BLaER1 (cell line): ENCODE data around the gene IFI44L.

Experiments
- H3K27ac ChIP-seq: shearing (Covaris generic); formaldehyde crosslinking; 2 replicates; pipeline ENCODE4 v1.8.1; 2022
- H3K27me3 ChIP-seq: shearing (Covaris generic); formaldehyde crosslinking; 2 replicates; pipeline ENCODE4 v1.8.1; 2022
- H3K36me3 ChIP-seq: shearing (Covaris generic); formaldehyde crosslinking; 2 replicates; pipeline ENCODE4 v1.8.1; 2022
- H3K4me1 ChIP-seq: shearing (Covaris generic); formaldehyde crosslinking; 2 replicates; pipeline ENCODE4 v1.8.1; 2022
- H3K4me2 ChIP-seq: shearing (Covaris generic); formaldehyde crosslinking; 2 replicates; pipeline ENCODE4 v1.8.1; 2022
- H3K4me3 ChIP-seq: shearing (Covaris generic); formaldehyde crosslinking; 2 replicates; pipeline ENCODE4 v1.8.1; 2022
- H3K9ac ChIP-seq: shearing (Covaris generic); formaldehyde crosslinking; 2 replicates; pipeline ENCODE4 v1.8.1; 2022
- H3K9me3 ChIP-seq: shearing (Covaris generic); formaldehyde crosslinking; 2 replicates; pipeline ENCODE4 v1.8.1; 2022
- H4K20me1 ChIP-seq: shearing (Covaris generic); formaldehyde crosslinking; 2 replicates; pipeline ENCODE4 v1.8.1; 2022
- Cebpa-rat ChIP-seq: shearing (Covaris generic); IDR thresholded peaks from 2 replicates; pipeline ENCODE4 v1.8.1; 2022

Gene IFI44L

DNA sequence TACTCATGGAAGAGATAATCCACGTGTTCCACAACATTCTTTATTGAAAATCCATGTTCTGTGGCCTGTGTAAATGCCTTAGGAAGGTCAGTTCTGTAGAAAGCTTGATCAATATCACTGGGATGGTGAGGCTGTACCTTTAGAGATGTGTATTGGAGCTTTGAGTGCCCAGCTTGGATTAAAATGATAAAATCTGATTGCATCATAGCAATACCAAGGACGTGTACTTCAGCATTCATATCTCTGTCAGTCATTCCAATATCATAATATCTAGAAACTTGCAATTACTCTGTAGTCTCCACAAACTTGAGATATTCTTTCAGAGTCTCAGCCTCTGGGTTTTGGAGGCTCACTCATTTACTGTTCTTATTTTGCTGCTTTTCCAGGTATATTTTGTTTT lies 61.0 kb downstream of the IFI44L start:
- TF ChIP-seq Cebpa-rat = no peak
- H3K27ac ChIP-seq = no peak overlapping the region
- no peak overlapping the region for H3K4me3 ChIP-seq
- no peak overlapping the region for H3K4me2 ChIP-seq
- no peak overlapping the region for H3K9ac ChIP-seq
- H3K4me1 ChIP-seq = no peaks in the 10 kb centered on the region
- H4K20me1 ChIP-seq = no peaks in the 10 kb centered on the region
- no peaks in the 10 kb centered on the region for H3K9me3 ChIP-seq
- H3K27me3 ChIP-seq = no peaks in the 10 kb centered on the region
- no peaks in the 10 kb centered on the region for H3K36me3 ChIP-seq

DNA sequence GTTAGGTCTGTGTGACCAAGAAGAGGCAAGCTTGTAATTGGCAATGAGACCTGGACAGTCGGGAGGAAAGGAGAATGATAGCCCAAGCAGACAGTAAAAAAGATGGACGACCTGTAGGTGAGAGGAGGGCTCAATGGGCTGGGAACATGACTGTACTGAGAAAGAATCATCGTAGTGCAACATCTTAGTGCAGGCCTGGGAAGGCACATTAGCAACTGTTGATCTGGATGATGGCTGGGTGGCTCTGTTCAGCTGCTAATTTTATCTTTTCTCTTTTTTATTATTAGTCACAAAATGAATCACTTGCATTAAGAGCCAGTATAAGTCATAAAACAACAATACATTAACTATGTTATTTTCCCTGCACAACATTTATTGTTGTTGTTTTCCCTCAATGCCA lies 62.2 kb downstream of the IFI44L start:
- no peak overlapping the region for H3K9ac ChIP-seq
- H4K20me1 ChIP-seq = no peaks in the 10 kb centered on the region
- no peaks in the 10 kb centered on the region for H3K36me3 ChIP-seq
- H3K4me3 ChIP-seq = no peak overlapping the region
- no peaks in the 10 kb centered on the region for H3K27me3 ChIP-seq
- H3K27ac ChIP-seq = no peak overlapping the region
- H3K4me1 ChIP-seq = no peaks in the 10 kb centered on the region
- no peak overlapping the region for H3K4me2 ChIP-seq
- H3K9me3 ChIP-seq = no peaks in the 10 kb centered on the region
- TF ChIP-seq Cebpa-rat = no peak

DNA sequence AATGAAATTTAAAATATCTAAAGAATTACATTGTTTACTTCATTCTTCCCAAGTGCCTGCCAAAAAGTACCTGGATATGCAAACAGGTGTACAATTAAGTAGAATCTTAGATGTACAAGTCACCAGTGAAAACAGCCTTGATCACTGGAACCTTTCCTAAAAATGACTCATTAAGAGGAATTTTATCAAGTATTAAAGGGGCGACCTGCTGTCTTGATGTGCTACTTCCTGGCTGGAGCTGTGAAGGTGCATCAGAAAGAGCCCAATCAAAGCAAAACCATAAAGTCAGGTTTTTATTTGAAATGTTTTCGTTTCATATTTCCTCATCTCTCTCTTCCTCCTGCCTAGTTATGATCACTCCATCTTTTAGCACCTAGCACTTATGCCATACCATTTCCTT lies 62.8 kb downstream of the IFI44L start:
- Histone ChIP-seq H3K27ac (no peak overlapping the region), H3K4me2 (no peak overlapping the region), H3K9me3 (no peaks in the 10 kb centered on the region), H3K27me3 (no peaks in the 10 kb centered on the region), H3K4me3 (no peak overlapping the region), H4K20me1 (no peaks in the 10 kb centered on the region), H3K9ac (no peak overlapping the region), H3K4me1 (no peaks in the 10 kb centered on the region), H3K36me3 (no peaks in the 10 kb centered on the region)
- no peak for TF ChIP-seq Cebpa-rat

DNA sequence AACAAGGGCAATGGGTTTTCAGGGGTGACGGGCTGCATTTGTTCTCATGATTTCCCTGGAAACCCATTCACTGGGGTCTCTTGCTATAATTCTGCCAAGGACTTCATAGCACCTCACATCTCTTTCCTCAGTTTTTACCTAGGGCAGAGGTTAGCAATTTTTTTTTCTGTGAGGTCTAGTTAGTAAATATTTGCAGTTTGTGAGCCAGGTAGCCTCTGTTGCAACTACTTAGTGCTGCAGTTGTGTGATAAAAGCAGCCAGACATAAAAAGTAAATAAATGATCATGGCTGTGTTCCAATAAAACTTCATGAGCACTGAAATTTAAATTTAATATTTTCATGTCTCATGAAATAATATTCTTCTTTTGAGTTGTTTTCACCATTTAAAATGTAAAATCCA lies 67.1 kb downstream of the IFI44L start:
- Histone ChIP-seq H3K27me3 (no peaks in the 10 kb centered on the region), H3K36me3 (no peaks in the 10 kb centered on the region), H4K20me1 (no peaks in the 10 kb centered on the region), H3K4me1 (no peaks in the 10 kb centered on the region), H3K4me3 (no peak overlapping the region), H3K9ac (no peak overlapping the region), H3K4me2 (no peak overlapping the region), H3K9me3 (no peaks in the 10 kb centered on the region), H3K27ac (no peak overlapping the region)
- no peak for TF ChIP-seq Cebpa-rat

DNA sequence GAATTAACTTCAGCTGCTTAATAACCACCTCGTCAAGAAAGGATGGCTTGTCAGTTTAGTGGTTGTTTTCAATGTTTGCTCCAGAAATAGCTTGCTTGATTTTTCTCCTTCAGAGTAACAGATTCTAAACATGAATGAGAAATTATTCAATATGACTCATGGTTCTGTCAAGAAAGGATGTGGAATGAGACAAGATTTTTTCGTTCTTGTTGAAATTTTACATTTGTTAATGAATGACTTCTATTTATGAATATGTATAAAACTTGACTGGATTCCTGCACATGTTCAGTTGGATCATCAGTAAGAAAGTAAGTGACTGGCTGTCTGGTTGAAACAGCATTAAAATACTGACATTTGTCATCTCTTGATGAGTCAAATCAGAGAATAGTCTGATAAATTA lies 67.7 kb downstream of the IFI44L start:
- TF ChIP-seq Cebpa-rat = no peak
- Histone ChIP-seq H3K4me2 (no peak overlapping the region), H3K4me1 (no peaks in the 10 kb centered on the region), H3K36me3 (no peaks in the 10 kb centered on the region), H3K27ac (no peak overlapping the region), H3K27me3 (no peaks in the 10 kb centered on the region), H4K20me1 (no peaks in the 10 kb centered on the region), H3K9ac (no peak overlapping the region), H3K9me3 (no peaks in the 10 kb centered on the region), H3K4me3 (no peak overlapping the region)

DNA sequence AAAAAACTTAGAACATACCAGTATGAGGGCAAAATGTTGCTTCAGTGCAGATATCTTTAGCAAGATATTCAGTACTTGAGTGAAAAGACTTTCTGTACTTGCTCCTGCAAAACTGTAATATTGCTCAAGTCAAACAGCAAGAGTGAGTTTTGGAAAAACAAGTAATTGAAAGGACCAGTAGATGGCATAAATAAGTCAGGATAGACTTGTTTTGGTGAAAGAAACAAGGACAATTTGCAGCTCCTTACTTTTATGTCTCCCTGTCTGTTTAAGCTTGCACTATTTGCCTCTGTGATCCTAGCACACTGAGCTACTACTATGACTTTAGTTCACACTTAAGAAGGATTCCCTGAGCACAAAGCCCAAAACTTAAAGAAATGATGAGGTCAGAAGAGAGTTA lies 68.4 kb downstream of the IFI44L start:
- Histone ChIP-seq H3K4me2 (no peak overlapping the region), H4K20me1 (no peaks in the 10 kb centered on the region), H3K9ac (no peak overlapping the region), H3K36me3 (no peaks in the 10 kb centered on the region), H3K27me3 (no peaks in the 10 kb centered on the region), H3K9me3 (no peaks in the 10 kb centered on the region), H3K27ac (no peak overlapping the region), H3K4me1 (no peaks in the 10 kb centered on the region), H3K4me3 (no peak overlapping the region)
- no peak for TF ChIP-seq Cebpa-rat

DNA sequence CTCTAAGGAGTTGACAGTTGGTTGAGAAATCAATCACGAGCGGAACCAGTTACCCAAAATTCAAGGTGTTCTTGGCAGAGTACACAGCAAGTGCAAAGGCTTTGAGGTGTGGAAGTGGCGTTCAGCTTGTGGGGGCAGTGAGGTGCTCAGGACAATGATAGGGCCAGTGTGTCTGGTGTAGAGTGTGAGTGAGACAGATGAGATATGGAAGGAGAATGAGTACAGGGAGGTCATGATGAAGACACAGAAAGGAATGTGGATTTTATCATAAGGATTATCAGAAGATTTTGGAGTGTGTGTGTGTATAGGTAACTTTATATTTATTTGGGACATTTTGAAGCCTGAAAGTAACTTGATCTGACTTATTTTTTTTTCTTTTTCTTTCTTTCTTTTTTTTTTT lies 70.3 kb downstream of the IFI44L start:
- H3K9ac ChIP-seq = no peak overlapping the region
- no peak overlapping the region for H3K4me2 ChIP-seq
- H3K36me3 ChIP-seq = no peaks in the 10 kb centered on the region
- no peaks in the 10 kb centered on the region for H3K9me3 ChIP-seq
- no peaks in the 10 kb centered on the region for H3K4me1 ChIP-seq
- TF ChIP-seq Cebpa-rat = no peak
- H3K27ac ChIP-seq = no peak overlapping the region
- H3K27me3 ChIP-seq = no peaks in the 10 kb centered on the region
- no peaks in the 10 kb centered on the region for H4K20me1 ChIP-seq
- no peak overlapping the region for H3K4me3 ChIP-seq

DNA sequence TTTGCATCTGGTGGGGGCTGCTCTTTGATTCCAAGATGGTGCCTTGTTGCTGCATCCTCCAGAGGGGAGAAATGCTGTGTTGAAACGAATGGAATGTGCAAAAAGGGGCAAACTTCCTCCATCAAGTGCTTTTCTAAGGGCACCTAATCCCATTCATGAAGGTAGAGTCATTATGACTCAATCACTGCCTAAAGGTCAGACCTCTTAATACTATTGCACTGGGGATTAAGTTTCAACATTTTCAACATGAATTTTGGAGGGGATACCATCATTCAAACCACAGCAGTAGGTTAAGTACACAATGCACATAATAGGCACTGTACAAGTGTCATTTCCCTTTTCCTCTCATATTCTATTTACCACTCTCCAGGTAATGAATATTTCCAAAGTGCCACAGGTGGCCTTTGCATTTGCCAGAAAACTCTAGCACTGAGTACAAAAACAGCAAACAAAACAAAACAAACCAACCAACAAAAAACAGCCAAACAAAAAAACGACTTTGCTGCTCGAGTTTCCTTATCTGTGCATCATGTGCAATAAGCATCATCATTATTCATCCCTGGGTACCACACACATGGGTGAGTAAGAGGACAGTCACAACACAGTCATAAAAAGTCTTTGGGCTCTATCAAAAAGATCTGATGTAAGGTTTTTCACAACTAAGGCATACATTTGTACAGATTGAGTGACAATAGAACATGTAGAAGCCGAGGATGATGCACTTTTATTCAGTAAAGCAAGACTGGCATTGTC lies 71.9 kb downstream of the IFI44L start:
- H3K27ac ChIP-seq = no peak overlapping the region

More for the DNA sequence above, 71.9 kb downstream of the IFI44L start:
- Histone ChIP-seq H3K27me3 (no peaks in the 10 kb centered on the region), H3K9ac (no peak overlapping the region), H3K4me2 (no peak overlapping the region), H3K4me1 (no peaks in the 10 kb centered on the region), H3K4me3 (no peak overlapping the region), H4K20me1 (no peaks in the 10 kb centered on the region), H3K36me3 (no peaks in the 10 kb centered on the region), H3K9me3 (no peaks in the 10 kb centered on the region)
- no peak for TF ChIP-seq Cebpa-rat
